Neural progenitor cell (in vitro differentiated cells): Measurements from ENCODE around the gene LRCH3. TPM values are rescaled to one million over a fixed set of nuclear protein-coding genes. Genes with fewer than 3 reads are reported as not detected.

Experiments
- DNase-seq: peaks from one replicate; pipeline ENCODE4 v3.0.0-alpha.2; 2016; ENCODE audit warnings: low spot score
- H2AFZ ChIP-seq: fragments of 200-600 bp; sonication (generic); replicated peaks from 2 replicates; pipeline ENCODE4 v1.6.1; 2016; ENCODE audit warnings: antibody characterized with exemption
- H3F3A ChIP-seq: fragments of 200-600 bp; sonication (generic); 2 replicates; pipeline ENCODE4 v1.6.1; 2016; ENCODE audit warnings: antibody characterized with exemption, low read depth
- H3K27ac ChIP-seq: fragments of 200-600 bp; sonication (generic); 2 replicates; pipeline ENCODE4 v1.5.1; 2016; ENCODE audit warnings: mild to moderate bottlenecking
- H3K27me3 ChIP-seq: fragments of 200-600 bp; sonication (generic); 2 replicates; pipeline ENCODE4 v1.6.1; 2016; ENCODE audit warnings: mild to moderate bottlenecking, moderate library complexity
- H3K36me3 ChIP-seq: fragments of 200-600 bp; sonication (generic); 2 replicates; pipeline ENCODE4 v1.5.1; 2016
- H3K4me1 ChIP-seq: fragments of 200-600 bp; sonication (generic); 2 replicates; pipeline ENCODE4 v1.6.1; 2016; ENCODE audit warnings: mixed run types
- H3K4me2 ChIP-seq: fragments of 200-600 bp; sonication (generic); 2 replicates; pipeline ENCODE4 v1.6.1; 2016
- H3K4me3 ChIP-seq: fragments of 200-600 bp; sonication (generic); 2 replicates; pipeline ENCODE4 v1.5.1; 2016
- H3K79me2 ChIP-seq: fragments of 200-600 bp; sonication (generic); 2 replicates; pipeline ENCODE4 v1.6.1; 2016; ENCODE audit warnings: low read depth
- H3K9ac ChIP-seq: fragments of 200-600 bp; sonication (generic); 2 replicates; pipeline ENCODE4 v1.6.1; 2016
- H3K9me3 ChIP-seq: fragments of 200-600 bp; sonication (generic); 2 replicates; pipeline ENCODE4 v1.5.1; 2016; ENCODE audit warnings: low read depth
- H4K20me1 ChIP-seq: fragments of 200-600 bp; sonication (generic); 2 replicates; pipeline ENCODE4 v1.6.1; 2016; ENCODE audit warnings: low read depth
- H3K27ac Mint-ChIP-seq: 3 replicates; pipeline ENCODE4 v1.8.0; 2021; ENCODE audit warnings: mixed read lengths
- H3K27me3 Mint-ChIP-seq: 2 replicates; pipeline ENCODE4 v1.8.0; 2022; ENCODE audit warnings: low read depth, mild to moderate bottlenecking, inconsistent platforms, moderate library complexity, mixed read lengths; ENCODE audit not compliant: insufficient read depth
- H3K36me3 Mint-ChIP-seq: 3 replicates; pipeline ENCODE4 v1.8.0; 2021; ENCODE audit warnings: mixed read lengths
- H3K4me1 Mint-ChIP-seq: 3 replicates; pipeline ENCODE4 v1.8.0; 2021; ENCODE audit warnings: mixed read lengths
- H3K4me3 Mint-ChIP-seq: 3 replicates; pipeline ENCODE4 v1.8.0; 2021; ENCODE audit warnings: mild to moderate bottlenecking, moderate library complexity, mixed read lengths
- H3K9me3 Mint-ChIP-seq: 3 replicates; pipeline ENCODE4 v1.8.0; 2020; ENCODE audit warnings: mixed read lengths
- CTCF ChIP-seq: fragments of 200-600 bp; sonication (generic); IDR thresholded peaks from 2 replicates; pipeline ENCODE4 v1.5.1; 2017; ENCODE audit warnings: antibody characterized with exemption, mild to moderate bottlenecking
- EZH2 ChIP-seq: fragments of 200-600 bp; sonication (generic); IDR thresholded peaks from 2 replicates; pipeline ENCODE4 v1.6.1; 2017; ENCODE audit warnings: antibody characterized with exemption, mild to moderate bottlenecking, moderate library complexity
- EZH2phosphoT487 ChIP-seq: fragments of 200-600 bp; sonication (generic); IDR thresholded peaks from 2 replicates; pipeline ENCODE4 v1.6.1; 2017; ENCODE audit warnings: antibody characterized with exemption
- small RNA-seq: library from RNA; depleted of rRNA; stranded (forward); fragments of <200 nt; gene quantifications from one replicate; pipeline ENCODE3, GENCODE V24; 2015
- total RNA-seq: library from RNA; depleted of rRNA; stranded (reverse); fragments of >200 nt; gene quantifications from 2 replicates; pipeline ENCODE4 v1.2.3, GENCODE V29; 2015; ENCODE audit warnings: low replicate concordance

The LRCH3 gene
- total RNA-seq, 1 donor from 2014 or later: 56.2 TPM

- H3K27ac Mint-ChIP-seq: no peak overlapping the region
- H3K4me3 Mint-ChIP-seq: no peak overlapping the region
- Histone ChIP-seq H3K9ac (no peak overlapping the region), H3K9me3 (no peaks in the 10 kb centered on the region), H3K36me3 (no peaks in the 10 kb centered on the region), H3K27ac (no peak overlapping the region), H2AFZ (no peak overlapping the region), H3K4me1 (peaks cover 6% of the 10 kb centered on the region), H3K4me3 (no peak overlapping the region), H3K79me2 (no peaks in the 10 kb centered on the region), H3K4me2 (no peak overlapping the region), H4K20me1 (no peaks in the 10 kb centered on the region), H3K27me3 (no peaks in the 10 kb centered on the region), H3F3A (peaks cover 10% of the 10 kb centered on the region)
- DNase-seq: peak; percentile 19
- no peaks in the 10 kb centered on the region for H3K4me1 Mint-ChIP-seq
- peaks cover 6% of the 10 kb centered on the region for H3K36me3 Mint-ChIP-seq
- TF ChIP-seq CTCF: no peak
- no peak for TF ChIP-seq EZH2
- peak; percentile 66 for TF ChIP-seq EZH2phosphoT487
- H3K9me3 Mint-ChIP-seq: no peaks in the 10 kb centered on the region
- H3K27me3 Mint-ChIP-seq: peaks cover 2% of the 10 kb centered on the region
Measured at GRCh38 chr3:197936819-197937384, 145.8 kb downstream of the LRCH3 start.

Small RNAs within 50 kb of the gene (small RNA-seq; reads per million reads assigned to genes)
- not detected for gene RNU6-858P

Other genes starting within 250 kb of the LRCH3 start
- 14.1 and 19.4 TPM in 2 replicates for gene BDH1, start 235.3 kb upstream of the LRCH3 start, total RNA-seq
- gene RUBCN, start 54.4 kb upstream of the LRCH3 start, total RNA-seq: 6.4 and 22.1 TPM in 2 replicates
- 38.4 and 104 TPM in 2 replicates for gene FYTTD1, start 41.4 kb upstream of the LRCH3 start, total RNA-seq
- gene RPL35A, start 158.9 kb downstream of the LRCH3 start, total RNA-seq: 1,032 and 1,573 TPM in 2 replicates
- 7.4 and 11.2 TPM in 2 replicates for gene LMLN, start 169.0 kb downstream of the LRCH3 start, total RNA-seq